Mucosa of stomach (tissue), 1 donor: Measurements from ENCODE around the gene DACT1.
A peak's percentile ranks its signal among the peaks of the same experiment; 100 is the strongest.

Experiments used
- H3K27me3 ChIP-seq: one replicate; pipeline ENCODE4 v1.7.0; 2013; ENCODE audit warnings: mild to moderate bottlenecking, low read length; ENCODE audit not compliant: control insufficient read depth, insufficient read depth
- H3K36me3 ChIP-seq: one replicate; pipeline ENCODE4 v1.7.0; 2013; ENCODE audit warnings: low read length; ENCODE audit not compliant: control insufficient read depth, insufficient read depth
- H3K4me1 ChIP-seq: one replicate; pipeline ENCODE4 v1.7.0; 2013; ENCODE audit warnings: mild to moderate bottlenecking, low read length; ENCODE audit not compliant: control insufficient read depth, insufficient read depth
- H3K4me3 ChIP-seq: one replicate; pipeline ENCODE4 v1.7.0; 2013; ENCODE audit warnings: low read length
- H3K9ac ChIP-seq: one replicate; pipeline ENCODE4 v1.7.0; 2013; ENCODE audit warnings: mild to moderate bottlenecking, low read length, moderate library complexity
- H3K9me3 ChIP-seq: one replicate; pipeline ENCODE4 v1.7.0; 2013; ENCODE audit warnings: mild to moderate bottlenecking, low read length, moderate library complexity; ENCODE audit not compliant: control insufficient read depth
- donor health status: Pancreatic carcinoma.

DACT1 gene

GRCh38 chr14:58677001-58677400 lies 39.2 kb downstream of the DACT1 start:
- Histone ChIP-seq H3K36me3 (no peaks in the 10 kb centered on the region), H3K9ac (no peak overlapping the region), H3K9me3 (no peaks in the 10 kb centered on the region), H3K4me3 (no peak overlapping the region), H3K4me1 (peaks cover 11% of the 10 kb centered on the region), H3K27me3 (no peaks in the 10 kb centered on the region)

DNA sequence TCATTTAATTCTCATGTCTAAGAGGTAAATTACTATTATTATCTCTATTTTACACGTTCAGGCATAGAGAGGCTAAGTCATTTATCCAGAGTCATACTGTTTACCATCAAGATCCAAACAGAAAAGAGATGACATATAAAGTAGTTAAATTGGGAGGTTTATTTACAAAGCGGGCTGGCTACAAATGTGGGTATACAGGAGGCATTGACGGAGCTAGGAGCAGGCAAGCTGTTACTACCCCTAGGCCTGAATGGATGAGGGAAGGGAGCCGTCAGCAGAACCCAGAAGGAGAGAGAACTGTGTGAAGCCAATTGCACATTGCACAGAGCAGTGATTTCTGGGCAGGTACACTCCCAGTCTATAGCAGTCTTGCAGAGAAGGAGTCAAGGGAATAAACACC lies 39.8 kb downstream of the DACT1 start:
- Histone ChIP-seq H3K27me3 (no peaks in the 10 kb centered on the region), H3K9me3 (no peaks in the 10 kb centered on the region), H3K4me1 (peaks cover 11% of the 10 kb centered on the region), H3K9ac (no peak overlapping the region), H3K4me3 (no peak overlapping the region), H3K36me3 (no peaks in the 10 kb centered on the region)

DNA sequence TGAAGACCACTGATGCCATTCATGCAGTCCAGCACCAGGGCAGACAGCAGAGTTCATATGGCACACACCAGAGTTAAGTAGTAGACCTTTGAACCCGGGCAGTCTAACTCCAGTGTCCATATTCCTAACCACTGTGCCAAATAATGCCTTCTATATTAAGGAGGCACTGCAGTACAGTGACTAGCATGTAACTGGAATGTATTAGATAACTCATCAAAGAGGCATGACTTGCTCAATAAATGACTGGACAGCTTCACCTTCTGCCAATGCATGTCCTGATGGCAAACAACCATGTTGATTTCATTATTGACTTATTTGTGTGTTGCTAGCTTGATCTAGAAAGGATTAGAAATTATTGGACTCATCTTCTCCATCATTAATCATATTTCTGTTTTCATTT lies 40.2 kb downstream of the DACT1 start:
- Histone ChIP-seq H3K36me3 (no peaks in the 10 kb centered on the region), H3K9me3 (no peaks in the 10 kb centered on the region), H3K4me3 (no peak overlapping the region), H3K27me3 (no peaks in the 10 kb centered on the region), H3K4me1 (peaks cover 11% of the 10 kb centered on the region), H3K9ac (no peak overlapping the region)

- Histone ChIP-seq H3K36me3 (no peaks in the 10 kb centered on the region), H3K4me3 (no peak overlapping the region)
Observed at GRCh38 chr14:58680698-58681097, 42.9 kb downstream of the DACT1 start.

GRCh38 chr14:58687232-58687795 lies 49.6 kb downstream of the DACT1 start:
- no peaks in the 10 kb centered on the region for H3K27me3 ChIP-seq
- no peaks in the 10 kb centered on the region for H3K36me3 ChIP-seq
- H3K4me1 ChIP-seq, result peaks cover 25% of the 10 kb centered on the region
- H3K9me3 ChIP-seq, result no peaks in the 10 kb centered on the region
- no peak overlapping the region for H3K4me3 ChIP-seq
- no peak overlapping the region for H3K9ac ChIP-seq

More at GRCh38 chr14:58680698-58681097, 42.9 kb downstream of the DACT1 start:
- Histone ChIP-seq H3K4me1 (peaks cover 11% of the 10 kb centered on the region), H3K27me3 (no peaks in the 10 kb centered on the region), H3K9me3 (no peaks in the 10 kb centered on the region), H3K9ac (no peak overlapping the region)

DNA sequence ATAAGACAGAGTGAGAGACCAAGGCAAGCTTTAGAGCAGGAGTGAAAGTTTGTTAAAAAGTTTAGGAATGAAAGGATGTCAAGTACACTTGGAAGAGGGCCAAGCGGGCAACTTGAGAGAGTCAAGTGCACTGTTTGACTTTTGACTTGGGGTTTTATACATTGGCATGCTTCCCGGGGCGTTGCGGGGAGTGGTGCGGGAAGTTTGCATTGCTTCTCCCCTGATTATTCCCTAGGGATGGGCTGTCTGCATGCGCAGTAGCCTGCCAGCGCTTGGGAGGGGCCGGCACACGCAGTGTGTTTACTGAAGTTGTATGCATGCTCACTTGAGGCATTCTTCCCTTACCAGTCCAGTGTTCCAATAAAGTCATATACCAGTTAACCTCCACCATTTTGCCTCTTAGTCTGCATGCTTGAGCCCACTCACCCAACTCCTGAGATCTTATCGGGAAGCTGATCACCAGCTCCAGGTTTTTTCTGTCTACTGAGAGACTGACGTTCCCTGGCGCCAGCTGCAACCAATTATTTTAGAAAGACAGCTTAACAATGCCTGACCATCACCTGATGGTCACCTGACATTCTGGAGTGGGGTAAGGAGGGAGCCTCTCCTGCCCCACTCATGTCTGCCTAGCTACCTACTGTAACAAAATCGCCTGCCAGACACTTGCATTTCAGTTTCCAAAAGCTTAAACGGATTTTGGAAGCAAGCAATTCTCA lies 53.2 kb downstream of the DACT1 start:
- Histone ChIP-seq H3K4me3 (no peak overlapping the region), H3K4me1 (peaks cover 35% of the 10 kb centered on the region), H3K36me3 (no peaks in the 10 kb centered on the region), H3K27me3 (no peaks in the 10 kb centered on the region), H3K9ac (no peak overlapping the region), H3K9me3 (no peaks in the 10 kb centered on the region)

GRCh38 chr14:58693048-58693447 lies 55.3 kb downstream of the DACT1 start:
- no peaks in the 10 kb centered on the region for H3K9me3 ChIP-seq
- no peak overlapping the region for H3K9ac ChIP-seq
- no peak overlapping the region for H3K4me3 ChIP-seq
- H3K36me3 ChIP-seq, result no peaks in the 10 kb centered on the region
- H3K4me1 ChIP-seq, result peaks cover 42% of the 10 kb centered on the region
- no peaks in the 10 kb centered on the region for H3K27me3 ChIP-seq

DNA sequence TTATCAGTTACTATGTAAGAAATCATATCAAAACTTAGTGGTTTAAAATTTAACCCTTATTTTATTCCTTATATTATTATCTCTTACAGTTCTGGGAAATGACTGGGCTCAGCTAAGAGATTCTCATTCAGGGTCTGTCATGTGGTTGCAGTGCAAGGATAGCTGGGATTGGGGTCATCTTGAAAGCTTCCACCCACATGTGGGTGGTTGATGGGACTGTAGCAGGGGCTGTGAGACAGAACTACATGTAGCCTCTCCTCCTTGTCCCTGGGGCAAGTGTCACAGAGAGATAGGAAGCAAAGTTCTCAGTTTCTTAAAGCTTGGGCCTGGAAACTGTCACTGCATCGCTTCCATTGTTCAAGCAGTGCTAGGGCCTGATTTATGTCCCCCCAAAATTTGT lies 57.8 kb downstream of the DACT1 start:
- Histone ChIP-seq H3K36me3 (no peaks in the 10 kb centered on the region), H3K9me3 (no peaks in the 10 kb centered on the region), H3K9ac (no peak overlapping the region), H3K4me3 (no peak overlapping the region), H3K27me3 (no peaks in the 10 kb centered on the region), H3K4me1 (peaks cover 47% of the 10 kb centered on the region)

DNA sequence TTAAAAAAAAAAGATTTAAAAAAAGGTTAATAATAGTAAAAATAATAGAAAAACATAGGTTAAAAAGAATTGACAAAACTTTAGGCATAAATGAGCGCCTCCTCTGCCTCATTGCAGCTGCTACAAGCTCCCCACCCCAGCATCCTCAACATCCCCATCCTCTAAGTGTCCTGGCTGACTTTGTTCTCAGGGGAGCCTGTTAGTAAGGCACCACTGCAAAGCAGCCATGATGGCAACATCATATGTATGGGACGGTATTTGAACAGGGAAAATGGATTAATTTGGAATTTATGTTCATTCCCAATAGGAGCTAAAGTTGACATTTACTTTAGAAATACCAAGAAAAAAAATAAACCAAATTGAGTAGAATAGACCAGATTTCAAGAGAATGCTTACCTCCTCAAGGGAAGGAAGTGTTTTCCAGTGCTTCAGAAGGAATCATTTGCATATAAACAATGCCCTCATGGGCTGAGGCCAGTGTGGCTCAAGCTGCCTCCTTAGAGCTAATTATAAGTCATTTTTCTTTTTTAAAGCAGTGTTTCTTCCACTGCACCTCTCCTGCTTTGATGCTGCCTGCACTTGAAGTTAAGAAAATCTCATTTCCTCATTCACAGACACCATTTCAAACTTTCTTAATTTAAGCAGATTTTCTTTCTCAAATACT lies 59.6 kb downstream of the DACT1 start:
- peak overlapping the region; percentile 6 for H3K9ac ChIP-seq
- H3K4me1 ChIP-seq, result peaks cover 29% of the 10 kb centered on the region
- H3K36me3 ChIP-seq, result no peaks in the 10 kb centered on the region
- H3K27me3 ChIP-seq, result no peaks in the 10 kb centered on the region
- H3K9me3 ChIP-seq, result no peaks in the 10 kb centered on the region
- H3K4me3 ChIP-seq, result no peak overlapping the region
